Adrenal gland (tissue), 12 donors: ENCODE results near the gene C14orf132. TPM values are rescaled to one million over a fixed set of nuclear protein-coding genes. Genes with fewer than 3 reads are reported as not detected.

Experiments used
- DNase-seq, 7 donors: peaks; one replicate each; pipeline ENCODE4 v3.0.0-alpha.2; 2019 to 2020
- H3K27ac ChIP-seq, 5 donors: fragments of 200-600 bp; sonication (generic) in 4 of 5; 1 replicate in 3 of 5; 2 replicates in 2 of 5; pipeline versions ENCODE4 v1.5.1 to v1.8.0; 2016 to 2020; ENCODE audit warnings: mild to moderate bottlenecking in 1 of 5
- H3K27me3 ChIP-seq: fragments of 200-600 bp; 2 replicates; pipeline ENCODE4 v1.8.0; 2021
- H3K36me3 ChIP-seq, 2 donors: fragments of 200-600 bp; replicated peaks in 1 of 2; 1 replicate in 1 of 2; 2 replicates in 1 of 2; pipeline versions ENCODE4 v1.5.1 to v1.8.0; 2018 to 2022
- H3K4me1 ChIP-seq, 2 donors: fragments of 200-600 bp; replicated peaks in 1 of 2; 1 replicate in 1 of 2; 2 replicates in 1 of 2; pipeline versions ENCODE4 v1.5.1 to v1.8.0; 2018 to 2021
- H3K4me3 ChIP-seq, 4 donors: fragments of 200-600 bp; sonication (generic) in 3 of 4; one replicate each; pipeline ENCODE4 v1.5.1; 2016 to 2018
- H3K9me3 ChIP-seq, 3 donors: fragments of 200-600 bp; sonication (generic) in 1 of 3; replicated peaks in 1 of 3; 1 replicate in 2 of 3; 2 replicates in 1 of 3; pipeline versions ENCODE4 v1.5.1 to v1.8.0; 2016 to 2021
- POLR2A ChIP-seq, 2 donors: fragments of 450-650 bp; IDR thresholded peaks; one replicate each; pipeline ENCODE4 v1.6.1; 2017; ENCODE audit warnings: antibody characterized with exemption in 2 of 2, mild to moderate bottlenecking in 2 of 2, moderate library complexity in 1 of 2
- WGBS, 4 donors: extraction: QIAGEN DNeasy Blood & Tissue Kit in 2 of 4; methylation state at CpG; one replicate each; pipeline versions ENCODE4 v1.1.5 to v1.1.7; 2013 to 2017; 5-methylcytosine and 5-hydroxymethylcytosine counted together
- intact Hi-C, 2 donors: fragments of 100-400 bp; cut with DNase I; formaldehyde crosslinking; loops; one replicate each; pipeline versions ENCODE4 v1.14.1 to v1.15.0; 2022 to 2023
- polyA plus RNA-seq, 3 donors: library from polyadenylated mRNA; stranded (reverse); fragments of 200-250 nt in 2 of 3; fragments of 350-450 nt in 1 of 3; fragmentation: Illumina TruSeq in 1 of 3; extraction: RNeasy Lipid Tissue Mini Kit (QIAGEN cat#74804) in 1 of 3; gene quantifications; one replicate each; pipeline ENCODE4 v1.2.3, GENCODE V29; 2013 to 2014
- total RNA-seq, 9 donors: library from RNA; depleted of rRNA in 4 of 9; stranded (reverse); fragments of >200 nt in 4 of 9; fragments of 120-200 nt in 1 of 9; fragmentation: NEBNext Ultra II Directional in 1 of 9; extraction: Animal tissue kit (Norgen Biotek cat#: 25700) in 1 of 9; gene quantifications; one replicate each; pipeline versions ENCODE4 v1.1.0 to v1.2.4, GENCODE V29; 2013 to 2023
- TF ChIP-seq, protein P1 (sequence below), 6 experiments: fragments of 450-650 bp in 4 of 6; fragments of 200-600 bp in 2 of 6; sonication (generic) in 1 of 6; IDR thresholded peaks; 1 replicate in 5 of 6; 2 replicates in 1 of 6; pipeline versions ENCODE4 v1.5.1 to v1.8.0; 2016 to 2021; ENCODE audit warnings: antibody characterized with exemption in 6 of 6, mild to moderate bottlenecking in 2 of 6, moderate library complexity in 1 of 6
- donor health status: healthy with polysubstance abuse.
- donor health status: Bipolar disorder and iron deficiency.
- donor health status: DM: yes; HTN: yes; CAD: no.
- donor health status: DM: no; HTN: no; CAD: no.
- donor health status: DM: no; HTN: no; CAD: no.
- donor health status: DM: yes; HTN: yes; CAD: no.

Gene C14orf132
- total and polyA plus RNA-seq, 12 donors, result 4.5 to 34.8 (median 11.8) TPM

DNA sequence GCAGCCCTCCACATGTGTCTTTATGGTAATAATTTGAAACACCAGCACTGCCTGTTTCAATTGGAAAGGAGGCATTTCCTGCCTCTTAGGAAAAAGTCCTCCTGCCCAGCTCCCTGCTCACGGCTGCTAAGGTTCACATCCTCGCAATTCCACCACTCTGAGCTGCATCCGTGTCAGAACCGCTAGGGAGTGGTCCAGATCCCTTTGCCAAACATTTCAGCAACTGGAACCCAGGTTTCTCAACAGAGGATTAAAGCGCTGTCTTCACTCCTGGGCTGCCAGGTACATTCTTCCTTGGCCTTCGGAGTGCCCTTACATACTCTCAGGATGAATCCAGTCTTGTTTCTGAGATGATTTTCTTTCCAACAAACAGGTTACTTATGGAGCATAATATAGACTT is 23.3 kb downstream of the C14orf132 start:
- no peak overlapping the region for H3K27ac ChIP-seq
- no peak for DNase-seq
- 82 to 86% (median 85%) methylated on average over 6 of the region's 6 CpGs for WGBS, 4 donors
- H3K4me3 ChIP-seq, result no peak overlapping the region
- H3K27me3 ChIP-seq, result no peaks in the 10 kb centered on the region
- TF ChIP-seq POLR2A (IDR thresholded peaks at IDR 0.05), result no peak
- TF ChIP-seq, protein P1, sequence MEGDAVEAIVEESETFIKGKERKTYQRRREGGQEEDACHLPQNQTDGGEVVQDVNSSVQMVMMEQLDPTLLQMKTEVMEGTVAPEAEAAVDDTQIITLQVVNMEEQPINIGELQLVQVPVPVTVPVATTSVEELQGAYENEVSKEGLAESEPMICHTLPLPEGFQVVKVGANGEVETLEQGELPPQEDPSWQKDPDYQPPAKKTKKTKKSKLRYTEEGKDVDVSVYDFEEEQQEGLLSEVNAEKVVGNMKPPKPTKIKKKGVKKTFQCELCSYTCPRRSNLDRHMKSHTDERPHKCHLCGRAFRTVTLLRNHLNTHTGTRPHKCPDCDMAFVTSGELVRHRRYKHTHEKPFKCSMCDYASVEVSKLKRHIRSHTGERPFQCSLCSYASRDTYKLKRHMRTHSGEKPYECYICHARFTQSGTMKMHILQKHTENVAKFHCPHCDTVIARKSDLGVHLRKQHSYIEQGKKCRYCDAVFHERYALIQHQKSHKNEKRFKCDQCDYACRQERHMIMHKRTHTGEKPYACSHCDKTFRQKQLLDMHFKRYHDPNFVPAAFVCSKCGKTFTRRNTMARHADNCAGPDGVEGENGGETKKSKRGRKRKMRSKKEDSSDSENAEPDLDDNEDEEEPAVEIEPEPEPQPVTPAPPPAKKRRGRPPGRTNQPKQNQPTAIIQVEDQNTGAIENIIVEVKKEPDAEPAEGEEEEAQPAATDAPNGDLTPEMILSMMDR (IDR thresholded peaks at IDR 0.05), result no peak
- intact Hi-C loops, result no loop called here
- H3K4me1 ChIP-seq, result no peaks in the 10 kb centered on the region
- H3K36me3 ChIP-seq, result no peaks in the 10 kb centered on the region
- H3K9me3 ChIP-seq, result no peaks in the 10 kb centered on the region

DNA sequence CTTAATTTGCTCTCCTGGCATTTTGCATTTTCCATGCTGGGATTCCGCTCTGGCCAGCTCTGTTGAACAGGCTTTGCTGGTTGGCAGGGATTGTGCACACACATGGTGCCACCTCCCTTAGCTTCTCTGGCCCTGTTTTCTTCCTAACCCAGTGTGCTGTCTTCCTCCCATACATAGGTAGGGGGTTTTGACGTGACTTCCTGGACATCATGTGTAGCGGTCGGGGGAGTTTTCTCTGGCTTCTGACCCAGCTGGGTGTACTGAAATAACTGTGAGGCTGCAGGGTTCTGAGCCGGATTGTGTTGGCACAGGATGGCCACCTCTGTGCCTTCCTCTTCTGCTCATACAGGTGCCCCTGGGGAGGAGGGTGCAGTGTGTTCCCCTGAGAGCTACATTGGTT is 25.7 kb downstream of the C14orf132 start:
- DNase-seq, result peak in 1 of 7 donors; percentile 38
- no peak for TF ChIP-seq POLR2A (IDR thresholded peaks at IDR 0.05)
- TF ChIP-seq, protein P1 (IDR thresholded peaks at IDR 0.05), result no peak
- no peak overlapping the region for H3K4me3 ChIP-seq
- H3K27ac ChIP-seq, result no peak overlapping the region
- H3K36me3 ChIP-seq, result no peaks in the 10 kb centered on the region
- intact Hi-C loops, result no loop called here
- no peaks in the 10 kb centered on the region for H3K4me1 ChIP-seq
- 71 to 80% (median 74%) methylated on average over 5 of the region's 5 CpGs for WGBS, 4 donors
- no peaks in the 10 kb centered on the region for H3K27me3 ChIP-seq
- H3K9me3 ChIP-seq, result no peaks in the 10 kb centered on the region

DNA sequence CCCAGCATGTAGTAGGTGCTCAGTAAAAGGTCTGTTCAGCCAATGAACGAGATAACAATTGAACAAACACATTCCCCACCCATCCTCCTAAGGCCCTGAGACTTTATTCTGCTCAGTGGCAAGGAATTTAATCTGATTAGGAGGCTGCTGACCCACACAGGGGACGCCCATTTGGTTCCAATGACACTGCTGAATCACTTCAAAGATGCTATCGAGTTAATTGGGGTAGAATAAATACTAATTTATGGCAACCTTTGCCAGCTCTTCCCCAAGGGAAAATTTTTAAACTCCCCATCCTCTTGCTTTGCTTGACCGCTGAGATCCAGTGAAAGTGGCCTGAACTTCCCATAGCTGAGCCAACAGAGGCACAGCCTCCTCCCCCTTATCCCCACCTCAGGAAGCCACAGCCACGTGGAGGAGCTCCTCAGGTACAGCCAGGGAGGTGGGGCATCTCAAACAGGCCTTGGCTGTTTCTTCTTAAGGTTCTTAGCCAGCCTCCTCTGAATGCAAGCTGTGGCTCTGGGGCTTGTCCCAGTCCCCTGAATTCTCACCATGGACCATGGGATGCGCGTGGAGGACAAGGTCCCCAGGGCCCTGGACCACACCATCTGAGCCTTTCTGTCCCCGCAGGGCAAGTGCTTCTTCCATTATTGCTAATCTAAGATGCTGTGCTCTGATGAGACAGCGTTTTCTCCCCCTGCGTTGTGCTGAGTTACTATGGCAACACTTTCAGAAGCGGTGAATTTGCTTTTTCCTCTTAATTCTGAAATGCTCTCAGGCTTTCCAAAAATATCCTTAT is 26.7 kb downstream of the C14orf132 start:
- Histone ChIP-seq H3K36me3 (no peaks in the 10 kb centered on the region), H3K9me3 (no peaks in the 10 kb centered on the region), H3K27ac (peak overlapping the region in 1 of 5 donors; percentile 51), H3K27me3 (no peaks in the 10 kb centered on the region), H3K4me1 (no peaks in the 10 kb centered on the region), H3K4me3 (no peak overlapping the region)
- DNase-seq, result peak in 1 of 7 donors; percentile 62
- 51 to 65% (median 56%) methylated on average over 10 to 11 of the region's 11 CpGs for WGBS, 4 donors
- TF ChIP-seq POLR2A (IDR thresholded peaks at IDR 0.05), result no peak
- TF ChIP-seq, protein P1 (IDR thresholded peaks at IDR 0.05), result no peak
- intact Hi-C loops, result no loop called here

DNA sequence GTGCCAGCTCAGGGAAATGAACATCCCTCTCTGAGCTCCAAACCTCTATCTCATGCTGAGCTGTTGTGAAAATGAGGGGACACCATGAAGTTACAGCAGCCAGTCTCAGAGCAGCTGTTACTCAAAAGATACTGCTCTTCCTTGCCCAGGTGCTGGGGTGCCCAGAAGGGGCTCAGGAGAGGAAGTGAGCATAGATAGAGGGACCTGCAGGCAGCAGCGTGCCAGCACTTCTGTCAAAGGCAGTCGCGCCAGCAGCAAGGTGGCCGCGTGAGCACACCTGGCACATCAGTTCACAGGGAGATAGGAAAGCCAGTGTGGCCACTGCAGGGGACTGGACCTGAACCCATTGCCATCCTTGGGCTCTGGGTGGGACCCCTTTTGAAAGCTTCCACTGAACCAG is 27.8 kb downstream of the C14orf132 start:
- 83 to 97% (median 84%) methylated on average over 5 of the region's 5 CpGs for WGBS, 4 donors
- intact Hi-C loops, result no loop called here

More for the DNA sequence above, 27.8 kb downstream of the C14orf132 start:
- Histone ChIP-seq H3K4me3 (no peak overlapping the region), H3K27ac (peak overlapping the region in 1 of 5 donors; percentile 3), H3K9me3 (no peaks in the 10 kb centered on the region), H3K27me3 (no peaks in the 10 kb centered on the region), H3K36me3 (no peaks in the 10 kb centered on the region), H3K4me1 (no peaks in the 10 kb centered on the region)
- peak in 1 of 7 donors; percentile 43 for DNase-seq
- TF ChIP-seq, protein P1 (IDR thresholded peaks at IDR 0.05), result no peak
- no peak for TF ChIP-seq POLR2A (IDR thresholded peaks at IDR 0.05)
